Measurements from ENCODE around the gene DPF3.

Gene DPF3

DNA sequence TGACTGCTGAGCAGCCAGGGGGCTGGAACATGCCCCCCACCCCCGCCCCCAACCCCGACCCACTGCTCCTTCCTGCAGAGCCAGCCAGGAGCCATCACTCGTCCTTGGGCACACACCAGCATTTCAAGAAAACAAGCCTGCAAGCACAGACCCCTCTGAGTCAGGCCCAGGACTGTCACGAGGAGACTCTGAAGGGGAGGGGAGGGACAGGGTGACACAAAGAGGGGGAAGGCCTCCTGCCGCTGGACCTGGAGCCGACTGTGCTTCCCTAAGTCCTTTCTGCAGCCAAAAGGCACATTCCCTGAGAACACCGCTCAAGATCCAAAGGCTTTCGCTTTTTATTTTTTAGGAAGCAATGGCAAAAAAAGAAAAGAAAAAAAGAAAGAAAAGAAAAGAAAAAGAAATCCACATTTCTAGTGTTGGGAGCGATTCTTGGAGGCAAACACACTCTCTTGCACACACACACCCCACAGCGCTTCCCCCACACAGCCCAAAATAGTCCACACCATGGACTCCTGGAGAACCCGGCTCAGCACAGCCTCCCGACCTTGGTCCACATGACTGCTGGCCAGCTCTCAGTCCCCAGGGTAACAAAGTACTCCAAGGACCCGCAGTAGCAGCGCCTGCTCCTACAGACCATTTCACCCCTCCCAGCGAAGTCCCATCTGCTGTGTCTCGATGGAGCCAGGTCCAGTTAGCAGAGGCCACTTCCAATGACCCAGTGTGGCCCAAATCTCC lies 101.7 kb downstream of the DPF3 start:
- no peak for FAIRE-seq

DNA sequence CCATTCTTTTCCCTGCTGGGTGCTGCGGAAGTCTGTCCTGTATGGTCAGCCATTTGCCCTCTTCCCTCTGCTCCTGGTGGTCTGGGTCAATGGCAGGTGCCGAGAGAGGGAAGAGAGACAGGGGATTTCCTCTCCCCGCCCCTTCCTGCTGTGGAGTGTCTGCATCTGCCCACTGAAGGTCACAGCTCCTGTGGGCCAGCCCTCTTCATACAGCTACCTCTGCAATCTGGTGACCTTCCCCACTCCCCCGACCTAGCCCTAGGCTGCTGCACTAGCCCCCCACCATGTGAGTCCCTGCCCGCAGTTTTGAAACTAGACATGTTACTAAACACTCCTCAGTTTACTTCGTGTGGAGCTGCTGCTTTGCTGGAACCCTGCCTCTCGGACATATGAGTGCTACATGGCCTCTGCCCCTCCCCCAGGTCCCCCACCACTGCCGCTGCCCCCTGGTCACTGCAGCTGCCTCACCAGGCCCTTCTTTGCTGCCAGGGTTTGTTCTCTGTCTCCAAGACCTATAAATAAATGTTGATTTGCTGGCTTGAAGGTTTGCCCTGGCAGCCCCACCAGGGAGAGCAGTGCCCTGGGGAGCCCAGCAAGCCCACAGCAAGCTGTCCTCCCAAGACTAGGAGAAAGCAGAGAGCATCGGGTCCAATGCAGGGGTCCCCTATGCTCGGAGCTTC lies 102.9 kb downstream of the DPF3 start:
- FAIRE-seq: no peak

- FAIRE-seq: no peak
Measured at GRCh38 chr14:72788972-72789728, 104.8 kb downstream of the DPF3 start.

- no peak for FAIRE-seq
Measured at GRCh38 chr14:72788255-72788654, 105.6 kb downstream of the DPF3 start.

- FAIRE-seq: no peak
Measured at GRCh38 chr14:72787841-72788240, 106.1 kb downstream of the DPF3 start.

GRCh38 chr14:72786378-72787350 lies 107.2 kb downstream of the DPF3 start:
- no peak for FAIRE-seq

DNA sequence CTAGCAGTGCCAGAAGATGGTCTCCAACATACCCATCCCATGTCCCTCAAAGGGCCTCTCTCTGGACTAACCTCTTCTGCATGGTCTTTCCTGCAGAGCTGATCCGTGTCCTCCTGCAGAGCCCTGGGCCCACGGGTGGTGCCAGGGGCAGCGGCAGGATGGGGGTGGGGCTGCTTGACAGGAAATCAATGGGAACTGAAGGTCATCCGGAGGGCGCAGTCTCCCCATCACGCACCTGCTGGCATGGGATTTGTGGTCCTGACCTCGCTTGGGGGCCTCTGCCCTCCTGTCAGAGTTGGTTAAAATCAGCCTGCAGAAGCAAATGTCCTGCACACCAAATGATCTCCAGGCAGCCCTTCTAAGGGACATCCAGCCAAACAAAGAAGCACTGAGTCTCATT lies 110.2 kb downstream of the DPF3 start:
- no peak for FAIRE-seq

DNA sequence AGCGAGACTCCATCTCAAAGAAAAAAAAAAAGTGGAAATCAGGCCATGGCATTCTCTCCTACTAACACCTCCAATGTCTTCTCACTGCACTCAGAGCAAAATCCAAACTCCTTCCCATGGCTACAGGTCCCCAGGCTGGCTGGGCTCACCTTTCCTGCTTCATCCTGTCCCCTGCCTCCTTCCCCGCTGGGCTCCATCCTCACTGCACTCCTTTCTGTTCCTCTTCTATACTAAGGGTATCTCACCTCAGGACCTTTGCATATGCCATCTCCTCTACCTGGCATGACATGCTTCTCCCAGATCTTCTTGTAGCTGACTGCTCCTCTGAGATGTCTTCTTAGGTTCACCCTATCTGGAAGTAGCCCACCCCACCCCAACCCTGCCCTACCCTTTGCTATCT lies 111.1 kb downstream of the DPF3 start:
- no peak for FAIRE-seq

DNA sequence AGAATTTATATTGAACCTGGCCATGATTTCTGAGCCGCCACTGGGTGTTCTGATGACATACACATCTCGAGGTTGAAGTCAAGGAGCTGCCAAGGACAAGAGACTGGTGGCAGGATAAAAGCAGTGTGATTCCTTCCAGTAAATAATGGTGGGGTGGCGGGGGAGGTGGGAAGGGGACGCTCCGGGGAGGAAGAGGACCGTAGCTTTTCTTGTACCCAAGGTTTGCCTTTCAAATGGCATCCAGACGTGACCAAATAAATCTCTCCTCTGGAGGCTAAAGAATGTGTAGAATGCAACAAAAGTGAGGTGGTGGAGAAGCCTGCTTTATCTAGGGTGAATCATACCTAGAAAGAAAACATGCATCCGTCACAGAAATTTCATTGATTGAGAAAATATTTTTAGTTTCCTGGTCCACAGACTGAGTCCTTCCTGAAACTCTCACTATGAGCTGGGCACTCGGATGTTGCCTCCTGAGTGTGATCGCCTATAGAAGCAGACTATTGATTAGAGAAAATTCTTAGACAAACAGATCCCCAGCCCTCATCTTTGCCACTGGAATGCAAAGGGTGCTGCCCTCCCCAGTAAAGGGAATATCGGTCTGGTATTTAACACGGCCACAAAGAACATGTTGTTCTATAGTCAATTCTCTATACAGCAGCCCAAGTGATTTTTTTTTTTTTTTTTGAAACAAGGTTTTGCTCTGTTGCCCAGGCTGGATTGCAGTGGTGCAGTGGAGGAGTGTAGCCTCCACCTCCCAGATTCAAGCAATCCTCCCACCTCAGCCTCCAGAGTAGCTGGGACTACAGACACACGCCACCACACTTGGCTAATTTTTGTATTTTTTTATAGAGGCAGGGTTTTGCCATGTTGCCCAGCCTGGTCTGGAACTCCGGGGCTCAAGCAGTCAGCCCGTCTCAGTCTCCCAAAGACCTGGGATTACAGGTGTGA lies 112.1 kb downstream of the DPF3 start:
- no peak for FAIRE-seq

GRCh38 chr14:72780751-72781150 lies 113.2 kb downstream of the DPF3 start:
- no peak for FAIRE-seq

DNA sequence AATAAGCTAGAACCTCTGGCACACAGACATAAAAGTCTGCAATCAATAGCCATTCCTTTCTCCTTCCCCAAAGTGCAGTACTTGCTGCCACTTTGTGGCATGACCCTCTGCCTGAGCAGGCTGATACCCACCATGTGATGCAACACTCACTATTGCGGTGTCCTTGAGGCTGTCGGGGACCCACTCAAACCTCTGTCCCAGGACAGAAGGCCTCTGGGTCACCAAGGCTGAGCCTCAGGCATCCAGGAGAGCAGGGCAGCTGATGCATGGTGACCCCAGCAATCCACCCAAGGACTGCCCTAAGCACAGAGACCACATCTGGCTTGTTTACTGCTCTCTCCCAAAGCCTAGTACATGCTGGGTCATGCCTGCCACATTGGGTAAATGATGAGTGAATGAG lies 114.2 kb downstream of the DPF3 start:
- no peak for FAIRE-seq

DNA sequence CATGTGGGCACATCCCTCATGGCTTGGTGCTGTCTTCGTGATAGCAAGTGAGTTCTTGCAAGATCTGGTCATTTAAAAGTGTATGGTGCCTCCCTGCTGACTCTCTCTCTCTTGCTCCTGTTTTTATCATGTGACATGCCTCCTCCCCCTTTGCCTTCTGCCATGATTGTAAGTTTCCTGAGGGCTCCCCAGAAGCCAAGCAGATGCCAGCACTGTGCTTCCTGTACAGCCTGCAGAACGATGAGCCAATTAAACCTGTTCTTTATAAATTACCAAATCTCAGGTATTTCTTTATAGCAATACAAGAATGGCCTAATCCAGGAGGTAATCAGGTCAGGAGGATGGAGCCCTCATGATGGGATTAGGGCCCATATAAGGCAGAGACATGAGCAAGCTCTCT lies 116.3 kb downstream of the DPF3 start:
- no peak for FAIRE-seq

GRCh38 chr14:72776701-72777261 lies 117.1 kb downstream of the DPF3 start:
- no peak for FAIRE-seq

DNA sequence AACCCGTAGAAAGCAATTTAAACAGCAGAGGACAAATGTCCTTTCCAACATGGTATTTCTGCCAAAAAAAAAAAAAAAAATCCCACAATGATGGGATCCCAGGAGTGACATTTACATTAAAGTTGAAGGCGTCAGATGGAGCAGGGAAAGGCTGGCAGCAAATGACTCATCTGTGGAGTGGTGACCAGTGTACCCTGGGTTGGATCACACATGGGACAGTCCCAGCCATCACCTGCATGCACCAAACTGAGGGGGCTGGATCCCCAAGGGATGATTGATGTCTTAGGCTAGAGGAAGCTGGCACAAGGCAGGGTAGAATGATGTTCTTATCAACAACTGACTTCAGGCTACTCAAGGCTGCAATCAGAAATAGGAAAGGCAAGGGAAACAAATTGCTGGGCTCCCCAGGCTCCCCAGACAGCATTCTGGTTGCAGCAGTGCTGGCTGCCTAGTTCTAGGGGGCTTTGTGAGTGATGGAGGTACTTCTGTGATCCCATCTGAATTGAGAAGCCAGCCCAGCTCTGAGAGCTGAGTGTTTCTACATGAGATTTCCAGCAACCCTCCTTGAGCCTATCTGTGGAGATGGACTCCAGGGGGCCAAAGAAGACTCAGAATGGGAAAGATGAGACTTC lies 117.9 kb downstream of the DPF3 start:
- FAIRE-seq: no peak

DNA sequence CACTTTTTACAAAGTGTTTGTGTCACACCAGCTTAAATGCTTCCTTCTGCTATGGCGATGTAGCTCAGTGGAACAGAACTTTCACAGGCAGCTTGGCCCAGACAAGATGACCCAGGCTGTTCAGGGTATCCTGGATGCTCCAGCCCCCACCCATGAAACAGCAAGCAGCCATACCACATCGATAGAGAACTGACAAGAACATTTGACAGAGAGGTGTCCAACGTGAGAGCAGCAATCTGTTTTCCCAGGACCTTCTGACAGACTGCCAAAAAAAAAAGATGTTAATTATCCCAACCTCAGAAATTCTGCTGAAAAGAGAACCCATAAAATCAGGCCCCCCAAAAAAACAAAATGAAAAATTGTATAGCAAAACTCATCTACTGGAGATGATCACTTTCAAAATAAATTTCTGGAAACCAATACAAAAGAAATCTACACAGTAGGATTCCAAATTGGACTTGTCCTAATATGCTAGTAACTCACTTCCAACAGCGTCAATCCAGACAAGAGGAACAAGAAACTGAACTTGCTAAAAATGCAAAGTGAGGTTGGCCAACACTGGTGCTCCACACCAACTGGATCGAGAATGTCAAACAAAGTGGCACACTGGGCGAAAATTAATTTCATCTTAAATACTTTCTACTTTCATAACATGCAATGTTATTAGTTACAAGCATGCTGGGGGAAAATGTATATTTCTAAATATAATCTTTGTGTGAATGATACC lies 118.8 kb downstream of the DPF3 start:
- no peak for FAIRE-seq

DNA sequence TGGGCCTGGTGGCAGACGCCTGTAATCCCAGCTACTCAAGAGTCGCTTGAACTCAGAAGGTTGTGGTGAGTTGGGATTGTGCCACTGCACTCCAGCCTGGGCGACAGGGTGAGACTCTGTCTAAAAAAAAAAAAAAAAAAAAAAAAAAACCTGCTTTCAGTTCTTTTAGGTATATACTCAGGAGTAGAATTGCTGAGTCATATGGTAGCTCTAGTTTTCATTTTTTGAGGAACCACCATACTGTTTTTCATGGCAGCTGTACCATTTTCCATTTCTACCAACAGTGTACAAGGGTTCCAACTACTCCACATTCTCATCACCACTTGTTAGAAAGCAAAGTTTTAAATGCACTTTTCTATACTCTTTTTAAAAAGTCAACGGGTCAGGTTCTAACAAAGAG lies 119.8 kb downstream of the DPF3 start:
- FAIRE-seq: no peak

DNA sequence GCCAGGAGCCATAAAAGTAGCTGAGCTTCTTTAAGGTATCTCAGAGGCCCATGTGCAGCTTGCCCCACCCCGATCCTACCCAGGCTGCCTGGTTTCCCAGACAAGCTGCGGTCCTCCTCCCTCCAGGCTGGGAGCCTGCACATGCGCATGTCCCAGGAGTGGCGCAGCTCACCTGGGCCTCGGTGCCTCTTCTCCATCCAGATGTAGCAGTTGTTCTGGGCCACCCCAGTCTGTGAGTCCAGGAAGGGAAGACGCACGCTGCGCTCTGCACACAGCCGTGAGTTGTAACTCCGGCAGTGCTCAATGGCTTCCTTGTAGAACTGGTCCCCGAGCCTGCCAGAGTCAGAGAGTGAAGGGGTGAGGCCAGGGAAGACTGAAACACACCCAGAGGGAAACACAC lies 122.3 kb downstream of the DPF3 start:
- FAIRE-seq: no peak

DNA sequence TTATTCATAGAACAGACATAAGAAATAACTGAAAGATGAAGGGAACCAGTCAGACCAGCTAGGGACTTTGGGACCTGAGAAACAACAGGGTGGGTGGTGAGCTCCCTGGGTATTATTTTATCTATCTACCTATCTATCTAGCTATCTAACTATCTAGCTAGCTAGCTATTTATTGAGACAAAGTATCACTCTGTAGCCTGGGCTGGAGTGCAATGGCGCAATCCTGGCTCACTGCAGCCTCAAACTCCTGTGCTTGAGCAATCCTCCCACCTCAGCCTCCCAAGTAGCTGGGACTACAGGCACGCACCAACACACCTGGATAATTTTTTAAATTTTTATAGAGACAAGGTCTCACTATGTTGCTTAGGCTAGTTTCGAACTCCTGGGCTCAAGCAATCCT lies 127.6 kb downstream of the DPF3 start:
- FAIRE-seq: no peak

- no peak for FAIRE-seq
Measured at GRCh38 chr14:72763892-72764291, 130.0 kb downstream of the DPF3 start.

- FAIRE-seq: no peak
Measured at GRCh38 chr14:72759670-72760069, 134.2 kb downstream of the DPF3 start.

All from colon (tissue), 2 donors.